T-helper 17 cell (primary cell): ENCODE measurements around the gene PHTF2. TPM values are rescaled to one million over a fixed set of nuclear protein-coding genes. Genes with fewer than 3 reads are reported as not detected.
"Not testable (repeated sequence)": the region's sequence is repeated elsewhere in the genome, so short reads cannot be mapped to it uniquely, and the experiment has no call there.

ENCODE experiments used
- ATAC-seq: fragments of 150-1000 bp; cut with Tn5 transposase; 2 replicates; pipeline ENCODE4 v1.10.0; 2021; ENCODE audit warnings: mild to moderate bottlenecking, moderate library complexity
- DNase-seq, 3 donors: peaks; one replicate each; pipeline versions ENCODE4 v3.0.0 to v3.0.0-alpha.2; 2020 to 2021
- H3K9me3 ChIP-seq: one replicate; pipeline ENCODE4 v1.7.0; 2013; ENCODE audit warnings: low read length, mild to moderate bottlenecking; ENCODE audit not compliant: control insufficient read depth, poor library complexity, severe bottlenecking
- H3K27ac Mint-ChIP-seq: one replicate; pipeline ENCODE4 v1.8.0; 2022; ENCODE audit warnings: mild to moderate bottlenecking, moderate library complexity, mixed read lengths
- H3K27me3 Mint-ChIP-seq: one replicate; pipeline ENCODE4 v1.8.0; 2022; ENCODE audit warnings: mixed read lengths
- H3K36me3 Mint-ChIP-seq: one replicate; pipeline ENCODE4 v1.8.0; 2022; ENCODE audit warnings: low read depth, mixed read lengths
- H3K4me1 Mint-ChIP-seq: one replicate; pipeline ENCODE4 v1.8.0; 2022; ENCODE audit warnings: mild to moderate bottlenecking, mixed read lengths
- H3K4me3 Mint-ChIP-seq: one replicate; pipeline ENCODE4 v1.8.0; 2022; ENCODE audit warnings: mild to moderate bottlenecking, moderate library complexity, mixed read lengths
- total RNA-seq, 4 donors: library from RNA in 2 of 4; stranded (reverse) in 2 of 4; gene quantifications; one replicate each; pipeline ENCODE4 v1.2.3 and lab custom pipeline; 2022 to 2026

Gene PHTF2
- total RNA-seq, 2 donors from 2014 or later, result 68.1 to 69.9 TPM

DNA sequence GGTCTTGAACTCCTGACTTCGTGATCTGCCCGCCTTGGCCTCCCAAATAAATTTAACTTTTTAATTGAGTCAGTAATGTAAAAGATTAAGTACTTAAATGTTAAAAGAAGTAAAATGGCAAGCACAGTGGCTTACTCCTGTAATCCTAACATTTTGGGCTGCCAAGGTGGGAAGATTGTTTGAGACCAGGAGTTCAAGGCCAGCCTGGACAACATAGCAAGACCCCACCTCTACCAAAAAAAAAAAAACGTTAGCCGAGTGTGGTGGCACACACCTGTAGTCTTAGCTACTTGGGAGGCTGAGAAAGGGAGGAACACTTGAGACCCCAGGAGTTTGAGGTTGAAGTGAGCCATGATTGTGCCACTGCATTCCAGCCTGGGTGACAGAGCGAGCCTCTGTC is 26.1 kb downstream of the PHTF2 start:
- no peak for ATAC-seq
- peaks cover 6% of the 10 kb centered on the region for H3K9me3 ChIP-seq
- Mint-ChIP-seq H3K27me3 (no peaks in the 10 kb centered on the region), H3K4me3 (no peak overlapping the region), H3K36me3 (peaks cover 3% of the 10 kb centered on the region), H3K27ac (no peak overlapping the region), H3K4me1 (peaks cover 23% of the 10 kb centered on the region)
- DNase-seq, result no peak

DNA sequence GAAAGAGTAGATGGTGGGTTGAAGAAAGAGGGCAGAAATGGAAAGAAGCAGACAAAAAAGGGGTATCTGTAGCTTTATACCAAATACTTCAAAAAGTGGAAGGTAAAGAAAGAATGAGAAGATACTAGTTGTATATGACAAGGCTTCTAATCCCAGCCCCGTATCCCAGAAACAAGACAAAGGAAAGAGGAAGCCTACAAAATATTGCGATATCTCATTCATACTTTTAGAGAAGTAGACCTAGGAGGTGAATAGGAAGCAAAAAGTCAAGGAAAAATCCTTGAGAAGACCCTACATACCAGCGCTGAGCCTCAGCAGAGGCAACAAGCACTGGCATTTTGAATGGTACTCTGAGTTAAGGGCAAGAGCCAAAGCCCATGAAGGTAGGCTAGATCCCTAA is 26.6 kb downstream of the PHTF2 start:
- H3K9me3 ChIP-seq, result peaks cover 6% of the 10 kb centered on the region
- Mint-ChIP-seq H3K4me3 (no peak overlapping the region), H3K36me3 (peaks cover under 1% of the 10 kb centered on the region), H3K4me1 (peaks cover 23% of the 10 kb centered on the region), H3K27ac (no peak overlapping the region), H3K27me3 (no peaks in the 10 kb centered on the region)
- ATAC-seq, result no peak
- no peak for DNase-seq

GRCh38 chr7:77826300-77826699 is 27.7 kb downstream of the PHTF2 start:
- Mint-ChIP-seq H3K36me3 (no peaks in the 10 kb centered on the region), H3K4me1 (peaks cover 34% of the 10 kb centered on the region), H3K27me3 (no peaks in the 10 kb centered on the region), H3K27ac (no peak overlapping the region), H3K4me3 (no peak overlapping the region)
- peaks cover 3% of the 10 kb centered on the region for H3K9me3 ChIP-seq
- ATAC-seq (no peak), DNase-seq (no peak)

- peak overlapping the region; percentile 41 for H3K27ac Mint-ChIP-seq
- no peak overlapping the region for H3K4me3 Mint-ChIP-seq
- H3K36me3 Mint-ChIP-seq, result no peaks in the 10 kb centered on the region
- no peaks in the 10 kb centered on the region for H3K9me3 ChIP-seq
- ATAC-seq, result no peak
- no peak for DNase-seq
- H3K27me3 Mint-ChIP-seq, result no peaks in the 10 kb centered on the region
- H3K4me1 Mint-ChIP-seq, result peaks cover 41% of the 10 kb centered on the region
These were observed 29.4 kb downstream of the PHTF2 start for GRCh38 chr7:77827999-77828398.

GRCh38 chr7:77830649-77831355 is 32.2 kb downstream of the PHTF2 start:
- H3K9me3 ChIP-seq, result no peaks in the 10 kb centered on the region
- ATAC-seq, result no peak
- DNase-seq, result no peak
- Mint-ChIP-seq H3K4me3 (peak overlapping the region; percentile 68), H3K36me3 (no peaks in the 10 kb centered on the region), H3K4me1 (peaks cover 45% of the 10 kb centered on the region), H3K27ac (peak overlapping the region; percentile 82), H3K27me3 (no peaks in the 10 kb centered on the region)

GRCh38 chr7:77831481-77831880 is 32.9 kb downstream of the PHTF2 start:
- DNase-seq (no peak), ATAC-seq (peak; percentile 52)
- peaks cover 2% of the 10 kb centered on the region for H3K36me3 Mint-ChIP-seq
- H3K27ac Mint-ChIP-seq, result peak overlapping the region; percentile 82
- H3K4me3 Mint-ChIP-seq, result peak overlapping the region; percentile 68
- no peaks in the 10 kb centered on the region for H3K27me3 Mint-ChIP-seq
- H3K4me1 Mint-ChIP-seq, result peaks cover 47% of the 10 kb centered on the region
- H3K9me3 ChIP-seq, result no peaks in the 10 kb centered on the region

DNA sequence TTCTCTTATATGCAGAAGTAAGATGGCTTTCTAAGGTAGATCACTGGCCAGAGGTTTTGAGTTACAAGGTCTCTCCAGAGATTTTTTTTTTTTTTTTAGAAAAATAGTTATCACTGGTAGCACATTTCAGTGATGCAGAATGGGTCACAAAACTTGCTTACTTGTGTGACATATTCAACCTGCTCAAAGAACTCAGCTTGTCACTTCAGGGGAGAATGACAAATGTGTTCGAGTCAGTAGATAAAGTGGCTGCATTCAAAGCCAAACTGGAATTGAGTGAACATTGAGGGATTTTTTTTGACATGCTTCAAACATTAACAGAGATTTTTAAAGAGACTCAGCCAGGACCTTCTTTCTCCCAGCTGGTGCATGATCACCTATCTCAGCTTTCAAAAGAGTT is 33.4 kb downstream of the PHTF2 start:
- peaks cover 2% of the 10 kb centered on the region for H3K36me3 Mint-ChIP-seq
- peak overlapping the region; percentile 68 for H3K4me3 Mint-ChIP-seq
- no peak for DNase-seq
- peaks cover 44% of the 10 kb centered on the region for H3K4me1 Mint-ChIP-seq
- peak overlapping the region; percentile 82 for H3K27ac Mint-ChIP-seq
- ATAC-seq, result no peak
- no peaks in the 10 kb centered on the region for H3K27me3 Mint-ChIP-seq
- H3K9me3 ChIP-seq, result no peaks in the 10 kb centered on the region

- Mint-ChIP-seq H3K4me1 (peaks cover 45% of the 10 kb centered on the region), H3K27ac (peak overlapping the region; percentile 94), H3K4me3 (peak overlapping the region; percentile 60)
These were observed 34.6 kb downstream of the PHTF2 start for GRCh38 chr7:77833136-77833535.

DNA sequence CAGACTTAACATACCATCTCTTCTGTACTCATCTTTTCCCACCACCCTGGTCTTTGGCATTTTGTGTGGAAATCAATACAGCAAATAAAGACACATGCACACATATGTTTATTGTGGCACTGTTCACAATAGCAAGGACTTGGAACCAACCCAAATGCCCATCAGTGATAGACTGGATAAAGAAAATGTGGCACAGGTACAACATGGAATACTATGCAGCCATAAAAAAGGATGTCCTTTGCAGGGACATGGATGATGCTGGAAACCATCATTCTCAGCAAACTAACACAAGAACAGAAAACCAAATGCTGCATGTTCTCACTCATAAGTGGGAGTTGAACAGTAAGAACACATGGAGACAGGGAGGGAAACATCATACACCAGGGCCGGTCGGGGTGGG is 37.9 kb downstream of the PHTF2 start:
- H3K4me3 Mint-ChIP-seq, H3K36me3 Mint-ChIP-seq, H3K27me3 Mint-ChIP-seq, ATAC-seq, DNase-seq, H3K9me3 ChIP-seq: not testable (repeated sequence)
- H3K27ac Mint-ChIP-seq, result peak overlapping the region; percentile 11
- H3K4me1 Mint-ChIP-seq, result peaks cover 34% of the 10 kb centered on the region

More at GRCh38 chr7:77833136-77833535, 34.6 kb downstream of the PHTF2 start:
- DNase-seq, result no peak
- Mint-ChIP-seq H3K27me3 (no peaks in the 10 kb centered on the region), H3K36me3 (peaks cover 2% of the 10 kb centered on the region)
- no peak for ATAC-seq
- no peaks in the 10 kb centered on the region for H3K9me3 ChIP-seq

DNA sequence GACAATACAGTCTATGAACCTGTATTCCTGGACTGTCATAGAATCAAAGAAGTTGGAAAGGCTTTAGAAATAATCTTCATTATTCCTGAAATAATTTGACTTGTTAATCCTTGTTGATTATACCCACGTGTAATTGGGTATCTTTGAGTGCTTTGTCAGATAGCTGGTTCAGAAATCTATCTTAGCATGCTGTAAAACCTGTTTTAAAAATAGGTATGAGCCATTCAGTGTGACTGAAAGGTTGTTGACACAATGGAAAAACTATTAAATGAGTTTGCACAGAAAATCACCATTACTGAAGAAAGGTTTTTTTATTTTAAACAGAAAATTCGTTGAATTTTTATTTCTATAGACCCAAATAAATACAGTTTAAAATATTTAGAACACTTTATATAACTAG is 38.7 kb downstream of the PHTF2 start:
- peaks cover 28% of the 10 kb centered on the region for H3K4me1 Mint-ChIP-seq
- no peaks in the 10 kb centered on the region for H3K27me3 Mint-ChIP-seq
- H3K4me3 Mint-ChIP-seq, result no peak overlapping the region
- H3K9me3 ChIP-seq, result no peaks in the 10 kb centered on the region
- H3K36me3 Mint-ChIP-seq, result peaks cover 2% of the 10 kb centered on the region
- no peak for ATAC-seq
- no peak for DNase-seq
- H3K27ac Mint-ChIP-seq, result no peak overlapping the region

GRCh38 chr7:77837966-77838365 is 39.4 kb downstream of the PHTF2 start:
- ATAC-seq (no peak), DNase-seq (no peak)
- peak overlapping the region; percentile 37 for H3K27ac Mint-ChIP-seq
- H3K4me1 Mint-ChIP-seq, result peaks cover 27% of the 10 kb centered on the region
- peaks cover 2% of the 10 kb centered on the region for H3K36me3 Mint-ChIP-seq
- H3K9me3 ChIP-seq, result no peaks in the 10 kb centered on the region
- no peak overlapping the region for H3K4me3 Mint-ChIP-seq
- no peaks in the 10 kb centered on the region for H3K27me3 Mint-ChIP-seq

GRCh38 chr7:77838929-77839491 is 40.4 kb downstream of the PHTF2 start:
- DNase-seq (no peak), ATAC-seq (no peak)
- Mint-ChIP-seq H3K4me3 (no peak overlapping the region), H3K4me1 (peaks cover 26% of the 10 kb centered on the region), H3K27me3 (no peaks in the 10 kb centered on the region), H3K36me3 (peaks cover 2% of the 10 kb centered on the region), H3K27ac (peak overlapping the region; percentile 37)
- no peaks in the 10 kb centered on the region for H3K9me3 ChIP-seq

GRCh38 chr7:77839919-77840318 is 41.3 kb downstream of the PHTF2 start:
- H3K36me3 Mint-ChIP-seq, result peaks cover 2% of the 10 kb centered on the region
- H3K27ac Mint-ChIP-seq, result peak overlapping the region; percentile 19
- no peaks in the 10 kb centered on the region for H3K27me3 Mint-ChIP-seq
- peaks cover 21% of the 10 kb centered on the region for H3K4me1 Mint-ChIP-seq
- no peak overlapping the region for H3K4me3 Mint-ChIP-seq
- no peak for DNase-seq
- H3K9me3 ChIP-seq, result no peaks in the 10 kb centered on the region
- ATAC-seq, result no peak

DNA sequence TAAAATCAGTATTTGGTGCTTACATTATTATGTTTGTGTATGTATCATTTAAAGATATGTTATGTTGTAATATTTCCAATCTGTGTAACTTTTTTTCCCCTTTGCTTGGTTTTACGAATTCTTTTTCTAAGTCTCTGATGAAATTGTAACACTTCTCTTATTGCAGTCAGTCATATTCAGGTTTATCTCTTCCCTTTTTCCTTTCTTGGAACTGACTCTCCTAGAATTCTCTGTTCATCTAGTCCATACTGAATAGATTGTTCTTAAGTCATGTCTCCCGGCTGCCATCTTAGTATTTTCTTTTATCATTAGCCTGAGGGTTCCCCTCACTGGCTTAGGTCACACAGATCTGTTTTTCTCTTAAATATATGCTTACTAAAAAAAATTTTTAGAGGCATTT is 44.6 kb downstream of the PHTF2 start:
- Mint-ChIP-seq H3K4me1 (peaks cover 30% of the 10 kb centered on the region), H3K27ac (peak overlapping the region; percentile 80), H3K4me3 (no peak overlapping the region), H3K27me3 (no peaks in the 10 kb centered on the region), H3K36me3 (no peaks in the 10 kb centered on the region)
- H3K9me3 ChIP-seq, result no peaks in the 10 kb centered on the region
- DNase-seq, result no peak
- no peak for ATAC-seq
